Measurements from ENCODE around the gene IL17C.

DNA sequence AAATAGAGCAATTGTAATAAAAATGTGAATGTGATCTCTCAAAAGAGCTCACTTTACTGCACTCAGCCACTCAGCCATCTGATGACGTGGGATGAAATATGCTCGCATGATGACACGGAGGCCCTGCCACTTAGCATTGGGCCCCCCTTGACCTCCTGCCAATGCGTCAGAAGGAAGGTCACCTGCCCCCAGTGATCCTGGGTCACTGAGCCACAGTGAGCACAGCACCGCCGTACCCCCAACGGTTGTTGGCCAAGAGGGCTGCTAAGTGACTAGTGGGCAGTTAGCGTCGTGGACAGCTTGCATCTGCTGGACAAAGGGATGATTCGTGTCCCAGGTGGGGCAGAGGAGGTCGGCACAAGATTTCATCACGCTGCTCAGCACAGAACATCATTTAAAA is 45.3 kb upstream of the IL17C start:
- TF ChIP-seq CTCF (IDR thresholded peaks at IDR 0.05) (no peak), POLR2A (IDR thresholded peaks at IDR 0.05) (no peak)
